Measurements from ENCODE around the gene CCRL2. TPM values are rescaled to one million over a fixed set of nuclear protein-coding genes. Genes with fewer than 3 reads are reported as not detected.
"Not testable (repeated sequence)": the region's sequence is repeated elsewhere in the genome, so short reads cannot be mapped to it uniquely, and the experiment has no call there.

Gene CCRL2
- total RNA-seq, 2 donors from 2014 or later, result 0.89 to 4.2 TPM

GRCh38 chr3:46383951-46384330 is 23.1 kb upstream of the CCRL2 start:
- TF ChIP-seq CTCF (IDR thresholded peaks at IDR 0.05), result no peak
- no peak for DNase-seq (ENCODE audit: low spot score)
- Histone ChIP-seq H3K27me3 (no peaks in the 10 kb centered on the region), H3K4me3 (no peak overlapping the region), H3K27ac (no peak overlapping the region), H3K4me1 (peaks cover 0 to 4% of the 10 kb centered on the region in 2 donors), H3K36me3 (no peaks in the 10 kb centered on the region), H3K9me3 (no peaks in the 10 kb centered on the region)

DNA sequence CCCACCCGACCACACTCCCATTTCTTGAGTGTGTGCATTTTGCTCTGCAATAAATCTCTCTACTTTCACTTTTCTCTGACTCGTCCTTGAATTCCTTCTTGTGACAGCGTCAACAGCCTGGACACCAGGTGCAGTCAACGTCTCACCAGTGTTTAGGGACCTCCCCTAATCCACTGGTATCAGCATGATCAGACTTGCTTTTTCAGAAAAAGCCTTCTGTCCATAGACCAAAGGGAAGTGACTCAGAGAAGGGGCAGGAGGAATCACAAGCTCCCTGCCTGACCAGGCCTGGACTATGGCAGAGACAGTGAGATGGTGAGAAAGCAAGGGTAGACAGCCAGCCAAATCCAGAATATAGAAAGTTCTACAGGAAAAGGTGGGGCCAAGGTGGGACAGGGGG is 20.9 kb upstream of the CCRL2 start:
- Histone ChIP-seq H3K4me1 (no peaks in the 10 kb centered on the region), H3K27ac (no peak overlapping the region), H3K36me3 (no peaks in the 10 kb centered on the region), H3K9me3 (no peaks in the 10 kb centered on the region), H3K27me3 (no peaks in the 10 kb centered on the region), H3K4me3 (no peak overlapping the region)
- TF ChIP-seq CTCF (IDR thresholded peaks at IDR 0.05), result no peak
- no peak for DNase-seq (ENCODE audit: low spot score)

GRCh38 chr3:46388847-46389246 is 18.2 kb upstream of the CCRL2 start:
- not testable (repeated sequence) for H3K4me1 ChIP-seq; H3K9me3 ChIP-seq; H3K36me3 ChIP-seq; H3K27me3 ChIP-seq; H3K4me3 ChIP-seq; DNase-seq (ENCODE audit: low spot score); H3K27ac ChIP-seq

- Histone ChIP-seq H3K27me3 (no peaks in the 10 kb centered on the region), H3K4me3 (no peak overlapping the region), H3K27ac (no peak overlapping the region), H3K9me3 (no peaks in the 10 kb centered on the region), H3K4me1 (no peaks in the 10 kb centered on the region), H3K36me3 (no peaks in the 10 kb centered on the region)
- no peak for DNase-seq (ENCODE audit: low spot score)
- no peak for TF ChIP-seq CTCF (IDR thresholded peaks at IDR 0.05)
Measured at GRCh38 chr3:46389306-46389705, 17.8 kb upstream of the CCRL2 start.

DNA sequence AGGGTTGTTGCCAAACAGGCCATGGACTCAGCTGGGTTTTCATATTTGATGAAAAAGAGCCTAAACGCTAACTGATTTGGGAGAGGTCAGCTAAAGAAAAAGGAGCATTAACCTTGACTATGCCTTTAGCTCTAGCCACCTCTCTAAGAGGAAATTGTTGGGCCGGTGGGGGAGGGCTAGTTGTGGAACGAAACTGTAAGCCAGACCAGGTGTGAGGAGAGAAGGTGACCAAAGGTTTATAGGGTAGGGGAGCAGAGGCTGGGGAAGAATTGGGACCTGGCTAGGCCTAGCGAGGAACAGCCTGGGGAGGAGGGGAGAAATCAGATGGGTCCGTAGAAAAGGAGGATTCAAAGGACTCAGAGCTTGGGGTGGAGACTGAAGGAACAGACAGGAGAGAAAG is 15.5 kb upstream of the CCRL2 start:
- H3K36me3 ChIP-seq; H3K27ac ChIP-seq; H3K4me1 ChIP-seq; DNase-seq (ENCODE audit: low spot score); H3K9me3 ChIP-seq; H3K27me3 ChIP-seq; H3K4me3 ChIP-seq: not testable (repeated sequence)

GRCh38 chr3:46393011-46393410 is 14.0 kb upstream of the CCRL2 start:
- no peaks in the 10 kb centered on the region for H3K27me3 ChIP-seq

More at GRCh38 chr3:46393011-46393410, 14.0 kb upstream of the CCRL2 start:
- no peak overlapping the region for H3K27ac ChIP-seq
- DNase-seq (ENCODE audit: low spot score), result no peak
- no peaks in the 10 kb centered on the region for H3K4me1 ChIP-seq
- no peaks in the 10 kb centered on the region for H3K9me3 ChIP-seq
- H3K36me3 ChIP-seq, result no peaks in the 10 kb centered on the region
- TF ChIP-seq CTCF (IDR thresholded peaks at IDR 0.05), result no peak
- no peak overlapping the region for H3K4me3 ChIP-seq

Data from right atrium auricular region (tissue), 2 donors.